ENCODE data around the gene STXBP1. TPM values are rescaled to one million over a fixed set of nuclear protein-coding genes. Genes with fewer than 3 reads are reported as not detected.

Gene STXBP1
- total RNA-seq, 1 donor = 5.7 TPM

DNA sequence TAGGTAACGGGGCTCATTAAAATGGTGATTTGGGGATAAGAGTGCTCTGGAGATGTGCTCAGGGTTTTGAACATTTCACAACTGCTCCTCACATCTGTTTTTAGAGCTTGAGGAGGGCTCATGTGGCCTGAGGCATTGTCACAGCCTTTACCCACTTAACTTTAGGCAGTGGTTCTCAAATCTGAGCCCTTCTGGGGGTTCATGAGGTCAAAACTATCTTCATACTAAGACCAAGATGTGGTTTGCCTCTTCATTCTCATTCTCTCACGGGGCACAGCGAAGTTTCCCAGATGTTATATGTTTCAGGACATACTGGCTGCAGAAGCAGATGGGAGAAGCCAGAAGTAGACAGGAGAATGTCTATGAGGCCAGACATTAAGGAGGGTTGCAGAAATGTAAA, 38.4 kb downstream of the STXBP1 start:
- no peak for DNase-seq (ENCODE audit: low read depth in 2 of 3, low spot score in 2 of 3)

DNA sequence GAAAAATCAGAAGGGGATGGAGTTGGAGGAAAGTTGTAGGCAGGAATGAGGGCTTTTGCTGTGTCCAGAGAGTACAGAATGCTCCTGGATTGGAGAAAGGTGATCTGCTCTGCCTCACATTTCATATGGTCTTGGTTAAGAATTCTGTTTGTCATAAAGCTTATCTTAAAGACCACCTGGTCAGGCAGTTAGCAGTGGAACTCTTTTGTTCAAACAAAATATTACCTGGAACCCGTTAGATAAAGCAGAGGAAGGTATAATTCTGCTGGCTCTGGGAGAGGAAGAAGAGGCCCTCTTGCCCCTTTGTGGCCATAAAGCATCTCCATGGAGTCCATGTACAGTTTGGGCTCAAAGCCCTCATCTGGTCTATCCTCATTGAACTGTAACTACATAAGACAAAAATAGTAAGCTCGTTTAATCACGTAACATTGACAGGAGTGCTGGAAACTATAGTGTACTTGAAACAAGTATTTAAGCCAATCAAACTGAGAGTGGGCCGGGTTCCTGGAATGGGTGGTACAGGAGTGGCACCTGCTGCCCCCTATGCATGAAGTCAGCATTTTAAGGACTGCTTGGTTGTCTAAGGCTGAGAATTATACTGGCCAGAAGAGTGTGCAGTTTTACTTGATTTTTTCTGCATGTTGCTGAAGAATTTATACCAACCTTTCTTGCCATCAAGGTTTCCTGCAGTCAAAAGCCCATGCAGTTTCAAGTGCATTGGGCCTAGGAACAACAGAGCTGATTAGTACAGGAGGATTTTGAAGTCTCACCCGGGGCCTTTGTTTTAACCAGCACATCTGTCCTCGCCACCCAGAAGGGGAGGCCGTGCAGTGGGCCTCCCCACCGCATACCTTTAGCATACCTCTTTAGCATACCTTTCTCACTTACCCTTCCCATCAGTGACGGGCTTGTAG, 39.9 kb downstream of the STXBP1 start:
- DNase-seq (ENCODE audit: low read depth in 2 of 3, low spot score in 2 of 3) = peak in 1 of 3 donors; percentile 42

DNA sequence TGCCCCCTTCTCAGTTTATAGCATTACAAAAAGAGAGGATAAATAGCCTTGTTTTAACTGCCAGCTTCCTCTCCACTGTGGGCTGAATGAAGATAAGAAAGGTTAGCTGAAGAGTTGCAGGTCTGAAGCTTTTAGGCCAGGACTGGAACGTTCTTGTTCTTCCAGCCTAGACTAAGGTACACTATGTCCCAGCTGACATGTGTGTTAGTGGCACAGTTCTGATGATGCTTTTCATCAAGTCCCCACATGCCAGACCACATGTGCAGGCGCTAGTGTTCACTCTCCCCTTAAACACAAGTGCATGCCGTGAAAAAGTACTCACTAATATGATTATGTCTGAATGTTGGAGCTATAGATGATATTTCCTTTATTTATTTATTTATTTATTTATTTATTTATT, 40.7 kb downstream of the STXBP1 start:
- DNase-seq (ENCODE audit: low read depth in 2 of 3, low spot score in 2 of 3) = no peak

DNA sequence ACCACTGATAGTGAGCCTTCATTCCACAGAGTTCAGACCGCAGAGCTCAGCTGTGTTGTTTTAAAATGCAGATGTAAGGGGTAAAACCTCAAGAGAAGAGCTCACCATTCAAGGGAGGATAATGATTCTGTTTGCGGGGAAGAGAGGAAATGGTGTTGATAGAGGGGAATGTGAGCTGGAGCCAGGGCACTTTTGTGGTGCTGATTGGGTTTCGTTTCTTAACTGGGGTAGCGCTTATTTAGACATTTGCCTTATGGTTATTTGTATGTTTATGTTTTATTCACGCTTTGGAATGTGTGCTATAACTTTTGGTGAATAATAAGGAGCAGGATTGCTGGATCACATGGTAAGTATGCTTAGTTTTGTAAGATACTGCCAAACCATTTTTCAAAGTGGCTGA, 42.5 kb downstream of the STXBP1 start:
- DNase-seq (ENCODE audit: low read depth in 2 of 3, low spot score in 2 of 3) = no peak

DNA sequence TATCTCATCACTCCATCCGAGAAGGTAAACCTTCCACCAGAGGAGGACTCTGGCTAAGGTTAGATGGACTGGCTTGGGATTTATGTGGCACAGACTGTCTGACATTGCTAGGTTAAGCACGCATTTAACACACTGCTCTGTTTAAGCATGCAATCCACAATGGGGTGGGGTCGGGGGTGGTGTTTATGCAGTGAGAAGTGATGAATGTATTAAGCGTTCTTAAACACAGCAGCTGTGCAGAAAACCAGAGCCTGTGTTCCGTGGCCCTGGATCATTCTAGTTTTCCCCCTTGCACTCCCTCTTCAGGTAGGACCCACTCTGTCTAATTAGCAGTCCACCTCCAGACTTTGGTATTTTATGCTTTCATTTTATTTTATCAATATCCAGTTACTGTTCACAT, 46.4 kb downstream of the STXBP1 start:
- no peak for DNase-seq (ENCODE audit: low read depth in 2 of 3, low spot score in 2 of 3)

DNA sequence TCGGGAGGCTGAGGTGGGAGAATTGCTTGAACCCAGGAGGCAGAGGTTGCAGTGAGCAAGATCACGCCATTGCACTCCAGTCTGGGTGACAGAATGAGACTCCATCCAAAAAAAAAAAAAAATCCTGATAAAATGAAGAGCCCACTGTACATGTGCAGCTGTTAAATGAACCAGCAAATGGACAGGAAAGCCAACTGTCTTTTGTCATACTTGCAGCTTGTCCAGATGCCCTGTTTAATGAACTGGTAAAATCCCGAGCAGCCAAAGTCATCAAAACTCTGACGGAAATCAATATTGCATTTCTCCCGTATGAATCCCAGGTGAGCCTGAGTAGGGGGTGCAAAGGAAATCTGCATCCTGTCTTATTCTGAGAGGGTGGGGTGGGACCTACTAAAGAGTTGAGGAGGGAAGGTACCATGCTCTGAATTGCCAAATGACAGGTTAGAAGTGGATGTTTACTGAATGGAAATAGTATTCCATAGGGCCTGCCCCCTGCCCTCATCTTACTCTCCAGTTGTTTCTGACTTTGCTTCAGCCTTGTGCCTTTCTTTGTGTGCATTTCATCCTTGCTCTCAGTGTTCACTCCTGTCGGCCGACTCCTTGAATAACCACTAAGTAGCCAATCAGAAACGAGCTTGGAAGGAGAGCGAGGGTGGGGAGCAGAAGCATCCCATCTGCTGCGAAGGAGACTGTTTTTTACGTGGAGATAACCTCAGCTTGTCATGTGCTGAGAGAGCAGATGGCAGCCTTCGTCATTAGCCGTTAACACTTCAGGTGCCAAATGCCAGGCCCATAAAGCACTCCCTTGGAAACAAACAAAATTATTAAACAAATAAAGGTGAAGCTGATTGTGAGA, 49.0 kb downstream of the STXBP1 start:
- no peak for DNase-seq (ENCODE audit: low read depth in 2 of 3, low spot score in 2 of 3)

DNA sequence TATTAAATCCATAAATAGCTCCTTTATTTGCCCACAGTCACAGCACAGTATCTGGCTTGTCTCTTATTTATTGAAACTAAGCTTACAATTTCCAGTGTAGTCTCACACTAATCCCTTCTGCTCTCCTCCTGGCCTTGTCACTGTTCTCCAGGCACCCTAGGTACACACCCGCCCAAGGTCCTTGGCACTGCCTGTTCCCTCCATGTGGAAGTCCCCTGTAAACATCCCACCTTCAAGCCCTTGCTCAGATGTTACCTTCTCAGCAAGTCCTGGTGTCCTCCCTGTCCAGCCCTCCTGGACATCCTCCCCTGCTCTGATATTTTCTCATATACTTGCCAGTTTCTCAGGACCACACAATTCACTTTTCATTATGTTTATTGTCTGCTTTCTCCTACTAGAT, 50.5 kb downstream of the STXBP1 start:
- no peak for DNase-seq (ENCODE audit: low read depth in 2 of 3, low spot score in 2 of 3)

DNA sequence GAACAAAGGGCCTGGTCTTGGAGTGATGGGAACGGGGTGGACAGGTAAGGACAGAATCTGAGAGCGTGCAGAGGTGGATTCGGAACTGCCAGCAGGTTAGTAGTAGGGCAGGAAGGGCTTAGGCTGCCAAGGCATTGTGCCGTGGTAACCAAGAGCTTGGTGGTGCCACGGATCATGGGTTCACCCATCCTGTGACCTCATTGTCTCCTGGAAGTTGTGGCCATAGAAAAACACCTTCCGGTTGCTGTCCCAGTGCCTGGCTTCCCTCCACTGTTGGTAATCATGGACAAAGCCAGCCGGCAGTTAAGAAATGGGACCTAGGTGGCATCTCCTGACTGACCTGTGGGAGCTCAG, 52.2 kb downstream of the STXBP1 start:
- no peak for DNase-seq (ENCODE audit: low read depth in 2 of 3, low spot score in 2 of 3)

DNA sequence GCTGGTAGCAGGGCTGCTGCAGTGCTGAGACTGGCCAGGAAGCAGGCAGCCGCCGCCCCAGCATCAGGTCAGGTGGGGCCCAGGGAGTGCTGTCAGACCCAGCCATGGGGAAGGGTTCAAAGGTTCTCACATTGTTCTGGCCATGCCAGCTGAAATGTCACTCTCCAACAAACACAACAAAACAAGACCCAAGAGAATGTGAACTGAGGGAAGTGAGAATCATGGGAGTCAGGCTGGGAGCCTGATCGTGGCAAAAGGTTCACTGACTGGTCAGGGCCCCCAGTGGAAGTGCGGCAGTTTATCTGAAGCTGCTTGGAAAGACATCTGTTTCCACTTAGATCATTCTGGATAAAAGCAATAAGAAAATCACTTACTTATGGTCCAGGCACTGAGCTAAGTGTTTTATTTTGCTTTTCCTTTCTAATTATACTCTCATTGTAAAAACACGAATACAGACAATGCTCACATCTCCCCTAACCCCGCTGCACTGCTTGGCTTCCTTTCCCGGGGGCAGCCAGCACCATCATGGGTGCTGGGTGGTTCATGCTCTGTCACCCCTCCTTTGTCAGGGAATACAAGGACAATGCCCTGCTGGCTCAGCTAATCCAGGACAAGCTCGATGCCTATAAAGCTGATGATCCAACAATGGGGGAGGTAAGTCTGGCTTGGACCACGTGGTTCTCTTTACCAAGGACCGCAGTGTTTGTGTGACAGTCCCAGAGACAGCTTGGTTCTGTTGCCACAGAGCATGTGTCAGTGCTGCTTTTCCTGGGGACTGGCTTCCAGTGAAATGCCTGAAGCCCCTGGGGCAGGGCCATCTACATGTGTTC, 52.8 kb downstream of the STXBP1 start:
- DNase-seq (ENCODE audit: low read depth in 2 of 3, low spot score in 2 of 3) = peak in 1 of 3 donors; percentile 22

DNA sequence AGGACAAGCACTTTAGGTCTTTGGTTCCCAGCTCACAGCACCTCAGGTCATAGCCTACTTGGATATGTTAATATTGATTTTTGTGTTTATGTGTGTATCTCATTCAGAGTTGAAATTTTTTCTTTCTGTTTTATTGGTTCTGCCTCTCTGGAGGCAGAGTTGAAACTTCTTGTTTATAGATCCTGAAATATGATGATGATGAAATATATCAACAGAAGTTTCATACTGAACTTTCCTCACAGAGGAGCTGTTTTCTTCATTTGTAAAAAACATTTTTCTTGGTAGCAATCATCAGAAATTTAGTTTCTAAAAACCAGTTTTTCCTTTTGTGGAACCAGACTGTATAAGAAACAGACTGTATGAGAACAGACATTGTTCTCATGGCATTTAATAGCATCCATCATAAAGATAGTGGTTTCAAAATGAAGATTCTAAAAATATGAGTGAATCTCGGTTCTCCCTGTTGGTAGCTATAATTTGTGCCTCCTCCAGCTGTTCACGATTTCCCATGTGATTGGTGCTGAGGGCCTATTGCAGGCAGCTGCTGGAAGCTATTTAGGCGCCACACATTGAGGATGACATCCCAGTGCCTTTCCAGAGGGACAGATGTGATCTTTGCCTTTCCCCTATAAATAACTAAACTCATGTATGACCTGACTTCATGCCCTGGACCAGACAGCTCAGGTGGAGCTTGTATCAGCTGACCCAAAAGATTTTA, 55.2 kb downstream of the STXBP1 start:
- no peak for DNase-seq (ENCODE audit: low read depth in 2 of 3, low spot score in 2 of 3)

DNA sequence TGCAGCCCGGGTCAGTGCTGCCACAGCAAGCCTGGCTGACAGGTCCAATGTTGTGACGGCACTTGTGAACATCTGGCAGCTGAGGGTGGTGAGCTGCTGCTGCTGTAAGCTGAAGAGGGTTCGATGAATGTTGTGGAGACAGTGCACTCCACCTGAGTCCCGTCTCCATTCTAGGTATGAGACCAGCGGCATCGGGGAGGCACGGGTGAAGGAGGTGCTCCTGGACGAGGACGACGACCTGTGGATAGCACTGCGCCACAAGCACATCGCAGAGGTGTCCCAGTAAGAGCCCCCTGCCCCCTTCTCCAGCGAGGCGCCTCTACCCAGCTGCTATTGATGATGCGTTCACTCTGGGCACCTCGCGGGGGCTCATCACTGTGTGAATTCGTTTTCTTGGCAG, 55.8 kb downstream of the STXBP1 start:
- DNase-seq (ENCODE audit: low read depth in 2 of 3, low spot score in 2 of 3) = no peak

DNA sequence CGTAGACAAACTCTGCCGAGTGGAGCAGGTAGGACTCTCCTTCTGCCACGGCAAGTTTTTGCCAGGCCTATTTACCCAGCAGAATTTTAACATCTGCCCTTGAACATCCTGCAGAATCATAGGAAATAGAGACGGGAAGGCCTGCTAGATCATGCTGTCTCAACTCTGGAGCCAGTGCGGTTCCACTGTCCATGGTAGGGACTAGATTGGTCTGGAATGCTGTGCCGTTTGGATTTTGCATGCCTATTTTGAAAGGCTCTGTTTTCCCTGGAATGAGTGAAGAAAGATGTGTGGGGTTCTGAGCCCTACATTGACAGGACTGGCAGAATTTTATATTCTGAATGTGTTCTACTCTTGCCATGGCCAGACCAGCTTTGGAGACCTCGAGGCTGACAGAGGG, 61.2 kb downstream of the STXBP1 start:
- DNase-seq (ENCODE audit: low read depth in 2 of 3, low spot score in 2 of 3) = no peak

DNA sequence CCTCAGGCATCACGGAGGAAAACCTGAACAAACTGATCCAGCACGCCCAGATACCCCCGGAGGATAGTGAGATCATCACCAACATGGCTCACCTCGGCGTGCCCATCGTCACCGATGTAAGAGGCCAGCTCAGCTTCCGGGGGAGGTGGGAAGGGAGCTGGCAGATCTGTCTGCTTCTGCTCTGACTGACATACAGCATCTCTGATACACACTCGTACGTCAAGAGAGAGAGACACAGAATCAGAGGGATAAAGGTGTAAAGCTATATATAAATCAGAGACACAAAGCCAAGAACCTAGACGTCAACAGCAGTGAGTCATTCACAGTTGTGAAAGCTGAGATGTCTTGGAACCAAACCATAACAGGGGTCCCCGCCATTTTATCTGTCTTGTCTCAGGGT, 64.6 kb downstream of the STXBP1 start:
- DNase-seq (ENCODE audit: low read depth in 2 of 3, low spot score in 2 of 3) = no peak

DNA sequence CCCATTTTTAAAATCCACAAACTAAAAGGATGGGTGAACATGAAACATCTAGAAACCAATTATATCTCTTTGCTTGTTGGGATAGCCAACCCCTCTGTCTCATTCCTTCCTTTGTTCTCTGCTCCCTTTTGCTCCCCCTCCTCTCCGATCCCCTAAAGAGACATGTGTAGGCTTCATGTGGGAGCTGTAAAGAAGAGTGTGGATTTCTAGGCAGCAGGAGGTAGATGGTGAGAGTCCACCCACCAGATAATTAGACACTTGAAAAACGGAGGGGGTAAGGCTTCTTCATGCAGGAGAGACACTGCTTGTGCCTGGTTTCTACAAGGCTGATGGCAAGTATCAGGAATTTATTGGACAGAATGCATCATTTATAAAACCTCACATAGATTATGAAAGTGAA, 67.4 kb downstream of the STXBP1 start:
- DNase-seq (ENCODE audit: low read depth in 2 of 3, low spot score in 2 of 3) = no peak

DNA sequence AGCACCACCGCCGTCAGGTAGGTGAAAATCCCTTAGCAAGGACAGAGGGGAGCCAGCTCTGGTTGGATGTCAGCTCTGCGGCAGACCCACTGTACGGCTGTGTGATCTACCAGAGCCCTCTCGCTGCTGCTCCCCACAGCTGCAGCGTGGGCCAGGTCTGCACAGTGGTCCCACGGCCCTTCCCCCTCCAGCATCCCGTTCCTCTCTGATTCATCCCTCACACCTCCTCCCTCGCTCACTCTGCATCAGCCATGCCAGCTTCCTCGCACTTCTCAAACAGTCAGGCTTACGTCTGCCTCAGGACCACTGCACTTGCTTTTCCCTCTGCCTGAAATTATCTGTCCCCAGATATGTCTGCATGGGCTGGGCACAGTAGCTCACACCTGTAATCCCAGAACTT, 68.1 kb downstream of the STXBP1 start:
- no peak for DNase-seq (ENCODE audit: low read depth in 2 of 3, low spot score in 2 of 3)

DNA sequence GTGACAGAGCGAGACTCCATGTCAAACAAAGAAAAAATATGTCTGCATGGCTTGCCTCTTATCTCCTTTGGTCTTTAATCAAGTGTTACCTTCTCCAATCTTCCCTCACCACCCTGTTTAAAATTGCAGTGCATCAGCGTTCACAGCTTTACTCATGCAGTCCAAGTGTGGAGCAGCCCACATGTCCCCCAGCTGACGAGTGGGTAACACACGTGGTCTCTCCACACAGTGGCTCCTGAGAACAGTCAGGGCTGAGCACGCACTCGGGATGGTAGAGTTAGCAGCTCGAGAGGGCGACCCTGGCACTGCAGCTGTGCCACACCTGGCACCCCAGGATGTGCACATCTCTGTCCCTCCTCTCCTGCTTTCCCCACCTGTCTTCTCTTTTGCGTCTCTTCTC, 68.8 kb downstream of the STXBP1 start:
- no peak for DNase-seq (ENCODE audit: low read depth in 2 of 3, low spot score in 2 of 3)

DNA sequence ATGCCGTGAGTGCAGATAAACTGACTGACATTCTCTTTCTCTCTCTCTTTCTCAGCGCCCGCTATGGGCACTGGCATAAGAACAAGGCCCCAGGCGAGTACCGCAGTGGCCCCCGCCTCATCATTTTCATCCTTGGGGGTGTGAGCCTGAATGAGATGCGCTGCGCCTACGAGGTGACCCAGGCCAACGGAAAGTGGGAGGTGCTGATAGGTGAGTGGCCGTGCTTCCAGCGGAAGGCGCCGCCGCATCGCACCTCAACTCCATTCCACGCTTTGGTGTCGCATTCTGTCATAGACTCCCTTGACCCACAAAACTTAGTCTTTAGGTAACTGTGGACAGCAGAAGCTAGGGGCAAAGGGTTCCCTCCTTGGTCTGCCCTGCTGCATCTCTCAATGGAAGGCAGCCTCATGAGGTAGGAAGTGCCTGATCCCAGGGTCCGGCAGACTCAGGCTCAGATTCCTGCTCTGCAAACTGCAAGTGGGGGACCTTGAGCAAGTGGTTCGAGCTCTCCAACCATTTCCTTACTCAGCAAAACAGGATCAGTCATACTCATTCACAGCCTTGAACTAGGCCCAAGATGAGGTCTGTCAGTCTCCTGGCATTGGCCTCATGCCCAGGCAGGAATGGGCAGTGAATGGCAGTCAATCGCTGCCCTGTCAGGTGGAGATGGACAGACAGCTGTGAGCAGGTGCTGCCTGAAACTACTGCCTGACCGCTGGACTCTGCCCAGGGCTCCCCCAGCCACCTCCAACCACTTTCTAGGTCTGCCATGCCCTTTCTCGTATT, 70.5 kb downstream of the STXBP1 start:
- DNase-seq (ENCODE audit: low read depth in 2 of 3, low spot score in 2 of 3) = no peak

DNA sequence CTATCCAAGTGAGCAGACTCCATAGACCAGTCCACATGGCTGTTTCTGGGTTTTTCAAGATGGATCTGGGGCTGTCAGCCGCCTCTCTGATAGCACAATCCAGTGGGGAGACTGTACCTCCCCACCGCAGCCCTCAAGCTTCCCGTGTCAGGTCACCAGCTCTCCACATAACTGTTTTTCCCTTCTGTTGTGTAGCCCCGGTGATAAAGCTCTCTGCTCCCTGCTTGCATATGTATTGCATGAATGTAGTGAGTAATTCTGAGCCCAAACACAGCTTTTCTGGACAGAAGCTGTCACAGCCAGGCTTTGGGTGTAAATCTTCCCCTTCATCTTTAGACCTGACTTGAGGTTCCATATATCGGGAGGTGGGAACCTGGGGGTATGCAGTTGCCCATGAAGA, 71.6 kb downstream of the STXBP1 start:
- no peak for DNase-seq (ENCODE audit: low read depth in 2 of 3, low spot score in 2 of 3)

DNA sequence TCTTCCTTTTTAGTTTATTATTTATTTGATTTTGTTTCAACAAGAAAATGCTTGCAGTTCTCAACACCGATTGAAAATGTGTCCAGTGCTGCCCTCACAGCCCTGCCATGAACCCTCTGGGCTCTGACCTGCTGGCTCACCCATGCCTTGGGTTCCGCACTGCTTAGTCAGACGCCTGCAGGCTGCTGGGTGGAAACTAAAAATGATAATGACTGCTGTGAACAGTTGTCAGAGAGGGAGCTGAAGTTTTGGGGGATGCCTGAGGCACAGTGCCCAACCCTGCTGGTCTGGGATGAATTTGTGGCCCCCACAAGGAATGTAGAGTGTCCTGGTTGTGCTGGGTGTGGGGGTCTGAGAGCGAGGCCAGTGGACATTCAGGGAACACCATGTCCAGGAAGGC, 72.5 kb downstream of the STXBP1 start:
- no peak for DNase-seq (ENCODE audit: low read depth in 2 of 3, low spot score in 2 of 3)
